Measurements from ENCODE around the gene PEX11G.

- TF ChIP-seq CTCF (IDR thresholded peaks at IDR 0.05) (no peak), POLR2A (IDR thresholded peaks at IDR 0.05) (no peak)
These were observed 7.9 kb downstream of the PEX11G start for GRCh38 chr19:7480970-7481255.
